GM18867 (cell line): ENCODE measurements around the gene TMEM33.
A peak's percentile ranks its signal among the peaks of the same experiment; 100 is the strongest.
"Not testable (repeated sequence)": the region's sequence is repeated elsewhere in the genome, so short reads cannot be mapped to it uniquely, and the experiment has no call there.

ENCODE experiments used
- ATAC-seq: cut with Tn5 transposase; IDR thresholded peaks from one replicate; pipeline ENCODE4 v1.9.1; 2021; ENCODE audit warnings: mild to moderate bottlenecking, moderate library complexity; ENCODE audit not compliant: unreplicated experiment

Gene TMEM33, protein sequence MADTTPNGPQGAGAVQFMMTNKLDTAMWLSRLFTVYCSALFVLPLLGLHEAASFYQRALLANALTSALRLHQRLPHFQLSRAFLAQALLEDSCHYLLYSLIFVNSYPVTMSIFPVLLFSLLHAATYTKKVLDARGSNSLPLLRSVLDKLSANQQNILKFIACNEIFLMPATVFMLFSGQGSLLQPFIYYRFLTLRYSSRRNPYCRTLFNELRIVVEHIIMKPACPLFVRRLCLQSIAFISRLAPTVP

DNA sequence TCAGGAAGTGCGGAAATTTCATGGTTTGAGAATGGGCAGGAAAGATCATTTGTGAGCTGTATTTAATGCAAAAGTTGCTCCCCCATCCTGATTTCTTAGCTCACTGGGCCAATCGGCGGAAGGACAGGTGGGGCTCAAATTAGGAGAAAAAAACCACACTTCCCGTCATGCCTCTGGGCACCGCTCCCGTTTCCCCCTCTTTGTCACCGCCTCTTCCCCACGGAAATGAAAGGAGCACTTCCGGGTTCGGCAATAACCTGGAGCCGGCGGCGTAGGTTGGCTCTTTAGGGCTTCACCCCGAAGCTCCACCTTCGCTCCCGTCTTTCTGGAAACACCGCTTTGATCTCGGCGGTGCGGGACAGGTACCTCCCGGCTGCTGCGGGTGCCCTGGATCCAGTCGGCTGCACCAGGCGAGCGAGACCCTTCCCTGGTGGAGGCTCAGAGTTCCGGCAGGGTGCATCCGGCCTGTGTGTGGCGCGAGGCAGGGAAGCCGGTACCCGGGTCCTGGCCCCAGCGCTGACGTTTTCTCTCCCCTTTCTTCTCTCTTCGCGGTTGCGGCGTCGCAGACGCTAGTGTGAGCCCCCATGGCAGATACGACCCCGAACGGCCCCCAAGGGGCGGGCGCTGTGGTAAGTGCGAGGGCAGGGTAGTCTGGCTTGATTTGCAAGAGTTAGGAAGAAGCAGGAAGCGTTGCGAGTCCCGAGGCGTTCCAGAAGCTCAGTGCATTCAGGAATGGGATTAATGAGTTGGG lies at the start of gene TMEM33:
Gene TMEM33 (plus strand): TSS at position 529 of the 751 bp plus-strand sequence. CDS start 56 bp downstream, at position 585.
- peak; percentile 93 for ATAC-seq

DNA sequence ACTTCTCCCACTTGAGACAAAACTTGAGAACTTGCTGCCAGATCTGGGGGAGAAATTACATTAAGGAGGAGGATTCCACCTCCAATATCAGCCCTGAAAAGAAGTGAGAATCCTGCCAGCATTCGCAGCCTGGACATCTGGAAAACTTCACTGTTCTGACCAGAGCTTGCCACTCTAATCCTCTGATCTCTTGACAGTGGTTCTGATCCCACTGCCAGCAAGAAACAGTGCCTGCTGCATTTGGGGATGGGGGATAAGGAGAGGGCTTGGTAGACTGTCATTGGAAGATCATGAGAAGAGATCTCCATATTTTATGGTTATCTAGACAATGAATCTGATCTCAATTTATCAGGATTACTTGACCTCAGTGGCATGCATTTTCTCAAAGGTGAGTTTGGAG lies 49.8 kb upstream of the TMEM33 start:
- ATAC-seq, result no peak

DNA sequence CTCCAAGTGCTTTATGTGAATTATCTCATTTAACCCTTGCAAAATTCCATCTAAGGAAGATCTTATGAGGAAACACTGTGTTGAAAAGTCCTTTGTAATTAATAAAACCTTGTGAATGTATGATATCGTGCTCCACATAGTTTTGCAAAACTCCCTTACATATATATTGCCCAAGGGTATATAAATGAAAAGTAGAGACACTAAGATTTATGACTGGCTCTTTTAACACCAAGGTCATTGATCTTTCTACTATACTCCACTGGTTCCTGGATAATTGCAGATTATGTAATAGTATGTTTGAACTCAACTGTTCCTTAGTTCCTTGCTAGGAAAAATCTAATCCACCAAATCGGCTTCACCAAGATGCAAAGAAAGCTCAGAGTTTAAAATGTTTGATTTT lies 48.0 kb upstream of the TMEM33 start:
- no peak for ATAC-seq

- peak; percentile 46 for ATAC-seq
Measured at GRCh38 chr4:41887821-41888686, 47.2 kb upstream of the TMEM33 start.

DNA sequence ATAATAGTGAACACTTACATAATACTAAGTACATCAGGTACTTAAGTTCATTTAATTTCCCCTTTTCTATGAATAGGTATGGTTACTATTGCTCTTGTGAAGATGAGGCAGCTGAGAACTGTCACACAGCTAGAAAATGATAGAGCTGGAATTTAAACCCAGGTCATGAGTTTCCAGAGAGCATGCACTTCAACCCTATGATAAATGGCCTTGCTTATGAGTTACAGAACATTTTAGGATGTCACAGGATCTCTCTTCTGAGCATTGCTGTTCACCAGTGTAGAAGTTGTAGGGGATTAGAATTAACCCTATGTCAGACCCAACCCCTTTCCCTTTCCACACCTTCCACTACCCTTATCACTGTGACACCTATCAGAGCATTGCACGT lies 46.5 kb upstream of the TMEM33 start:
- ATAC-seq, result no peak

- no peak for ATAC-seq
Measured at GRCh38 chr4:41889317-41889716, 45.9 kb upstream of the TMEM33 start.

DNA sequence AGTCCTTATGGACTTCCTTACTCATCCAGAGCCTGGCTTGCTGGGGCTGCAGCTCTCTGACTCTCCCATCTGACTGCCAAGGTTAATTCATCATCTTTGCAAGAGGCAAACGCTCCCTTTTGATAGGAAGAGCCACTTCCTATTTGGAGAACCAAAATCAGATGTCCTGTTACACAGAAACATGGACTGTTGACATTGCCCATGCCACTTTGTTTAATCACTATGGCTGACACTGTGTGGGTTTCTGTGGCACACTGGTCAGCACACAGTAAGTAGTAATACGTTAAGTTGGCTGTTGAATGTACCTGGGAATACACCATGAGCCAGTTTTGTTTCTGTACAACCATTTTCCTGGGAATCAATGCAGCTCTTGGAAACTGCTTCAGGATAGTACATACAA lies 45.1 kb upstream of the TMEM33 start:
- ATAC-seq, result no peak

GRCh38 chr4:41896648-41897047 lies 38.6 kb upstream of the TMEM33 start:
- no peak for ATAC-seq

GRCh38 chr4:41897698-41898097 lies 37.5 kb upstream of the TMEM33 start:
- ATAC-seq, result no peak

GRCh38 chr4:41909136-41909535 lies 26.1 kb upstream of the TMEM33 start:
- not testable (repeated sequence) for ATAC-seq

GRCh38 chr4:41912546-41912945 lies 22.7 kb upstream of the TMEM33 start:
- ATAC-seq, result no peak

DNA sequence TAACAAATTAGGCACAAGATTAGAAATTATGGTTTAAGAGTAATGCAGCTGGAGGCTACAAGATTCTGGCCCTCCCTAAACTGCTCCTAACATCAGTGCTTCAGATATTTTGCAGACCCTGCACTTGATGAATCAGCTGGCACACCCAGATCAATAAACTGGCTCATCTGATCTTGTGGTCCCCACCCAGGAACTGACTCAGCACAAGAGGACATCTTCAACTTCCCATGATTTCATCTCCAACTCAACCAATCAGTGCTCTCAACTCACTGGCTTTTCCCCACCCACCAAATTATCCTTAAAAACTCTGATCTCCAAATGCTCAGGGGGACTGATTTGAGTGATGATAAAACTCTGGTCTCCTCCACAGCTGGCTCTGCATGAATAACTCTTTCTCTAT lies 21.7 kb upstream of the TMEM33 start:
- ATAC-seq, result no peak

- no peak for ATAC-seq
Measured at GRCh38 chr4:41918278-41918677, 17.0 kb upstream of the TMEM33 start.

DNA sequence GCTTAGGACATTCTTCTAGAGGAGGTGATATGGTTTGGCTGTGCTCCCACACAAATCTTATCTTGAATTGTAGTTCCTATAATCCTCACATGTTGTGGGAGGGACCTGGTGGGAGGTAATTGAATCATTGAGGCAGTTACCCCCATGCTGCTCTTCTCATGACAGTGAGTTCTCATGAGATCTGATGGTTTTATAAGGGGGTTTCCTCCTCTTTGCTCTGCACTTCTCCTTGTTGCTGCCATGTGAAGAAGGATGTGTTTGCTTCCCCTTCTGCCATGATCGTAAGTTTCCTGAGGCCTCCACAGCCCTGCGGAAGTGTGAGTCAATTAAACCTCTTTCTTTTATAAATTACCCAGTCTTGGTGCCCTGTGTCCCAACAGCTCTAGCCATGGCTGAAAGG lies 14.8 kb upstream of the TMEM33 start:
- not testable (repeated sequence) for ATAC-seq

DNA sequence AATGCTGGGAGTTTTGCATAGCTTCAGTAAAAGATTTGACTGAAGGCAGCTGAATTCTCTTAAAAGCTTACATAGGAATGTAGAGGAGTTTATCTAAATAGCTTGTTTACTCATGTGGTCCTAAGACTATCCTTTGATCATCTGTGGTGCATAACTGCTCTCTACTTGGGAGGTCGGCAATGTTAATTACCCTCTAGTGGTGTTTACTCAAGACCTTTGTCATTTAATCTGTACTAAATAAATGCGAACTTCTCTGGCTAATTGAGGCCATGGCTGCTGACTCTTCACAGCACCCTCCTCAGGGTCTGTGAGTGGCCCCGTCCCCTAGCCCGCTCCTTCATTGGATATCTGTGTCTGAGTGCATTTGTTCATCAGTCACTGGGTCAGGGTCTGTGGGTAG lies 13.8 kb upstream of the TMEM33 start:
- no peak for ATAC-seq

GRCh38 chr4:41927796-41928499 lies 7.3 kb upstream of the TMEM33 start:
- ATAC-seq, result no peak

DNA sequence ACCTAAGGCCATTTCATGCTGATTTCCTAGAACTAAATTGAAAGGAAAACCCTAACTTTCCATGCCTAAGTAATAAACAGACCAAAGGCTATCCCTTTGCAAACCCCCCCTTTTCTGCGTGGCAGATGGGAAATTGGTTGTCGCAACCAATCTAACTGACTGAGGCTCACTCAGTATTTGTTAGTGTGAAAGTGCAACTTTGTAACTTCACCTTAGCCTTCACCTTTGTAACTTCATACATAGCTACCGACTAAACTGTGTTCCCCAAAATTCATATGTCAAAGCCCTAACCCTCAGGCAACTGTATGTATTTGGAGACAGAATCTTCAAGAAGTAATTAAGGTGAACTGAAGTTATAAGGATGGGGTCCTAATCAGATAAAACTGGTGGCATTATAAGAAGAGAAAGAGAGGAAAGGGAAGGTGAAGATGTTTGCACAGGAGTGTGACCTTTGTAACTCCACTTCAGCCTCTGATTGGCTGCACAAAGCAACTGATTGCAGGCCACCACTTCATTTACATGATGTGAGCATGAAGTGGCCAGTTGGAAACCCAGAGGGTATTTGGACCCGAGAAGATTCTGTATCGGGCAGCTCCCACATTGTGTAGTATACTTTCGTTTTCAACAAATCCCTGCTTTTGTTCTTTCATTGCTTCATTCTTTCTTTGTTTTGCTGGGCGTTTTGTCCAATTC lies 4.9 kb upstream of the TMEM33 start:
- ATAC-seq, result no peak

DNA sequence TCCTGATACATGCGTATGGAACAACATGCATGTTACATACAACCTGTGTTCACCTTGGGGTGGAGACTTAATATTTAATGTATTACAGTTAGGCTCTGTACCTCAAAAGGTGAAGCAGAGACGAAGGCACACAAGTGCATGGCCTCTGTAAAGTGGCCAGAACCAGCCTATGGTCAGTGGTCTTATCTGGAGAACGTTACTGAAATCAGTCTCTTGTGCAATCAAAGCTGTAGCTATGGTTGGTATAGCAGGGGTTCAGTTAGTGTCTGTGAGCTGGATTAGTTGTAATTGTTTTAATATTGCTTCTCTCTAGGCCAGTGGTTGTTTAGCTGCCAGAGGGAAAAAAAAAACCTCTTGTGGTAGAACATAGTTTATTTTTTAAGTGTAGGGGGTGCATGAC lies 2.2 kb upstream of the TMEM33 start:
- no peak for ATAC-seq

DNA sequence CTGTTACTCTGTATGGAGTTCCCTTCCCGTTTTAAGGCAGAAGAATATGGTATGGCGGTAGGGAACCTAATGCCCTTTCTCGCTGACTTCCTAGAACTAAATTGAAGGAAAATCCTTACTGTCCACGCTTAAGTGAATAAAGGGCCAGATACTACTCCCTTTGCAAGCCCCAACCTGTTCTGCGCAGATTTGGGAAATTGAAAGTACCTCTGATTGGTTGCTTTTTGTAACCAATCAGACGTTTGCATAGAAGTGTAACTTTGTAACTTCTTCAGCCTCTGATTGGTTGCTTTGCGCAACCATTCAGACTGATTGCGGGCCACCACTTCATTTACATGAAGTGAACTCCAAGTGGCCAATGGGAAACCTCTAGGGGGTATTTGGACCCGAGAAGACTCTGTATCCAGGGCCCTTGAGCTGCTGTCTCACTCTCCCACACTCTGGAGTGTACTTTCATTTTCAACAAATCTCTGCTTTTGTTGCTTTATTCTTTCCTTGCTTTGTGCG lies 1.2 kb upstream of the TMEM33 start:
- no peak for ATAC-seq

- no peak for ATAC-seq
Measured at GRCh38 chr4:41934514-41934900, 722 bp upstream of the TMEM33 start.
